Airway epithelial cell (primary cell): ENCODE data around the gene CIT. TPM values are rescaled to one million over a fixed set of nuclear protein-coding genes. Genes with fewer than 3 reads are reported as not detected.

Source experiments
- total RNA-seq: library from RNA; depleted of rRNA; stranded (reverse); fragments of >200 nt; gene quantifications from 2 replicates; pipeline ENCODE4 v1.2.3, GENCODE V29; 2015

The CIT gene, protein sequence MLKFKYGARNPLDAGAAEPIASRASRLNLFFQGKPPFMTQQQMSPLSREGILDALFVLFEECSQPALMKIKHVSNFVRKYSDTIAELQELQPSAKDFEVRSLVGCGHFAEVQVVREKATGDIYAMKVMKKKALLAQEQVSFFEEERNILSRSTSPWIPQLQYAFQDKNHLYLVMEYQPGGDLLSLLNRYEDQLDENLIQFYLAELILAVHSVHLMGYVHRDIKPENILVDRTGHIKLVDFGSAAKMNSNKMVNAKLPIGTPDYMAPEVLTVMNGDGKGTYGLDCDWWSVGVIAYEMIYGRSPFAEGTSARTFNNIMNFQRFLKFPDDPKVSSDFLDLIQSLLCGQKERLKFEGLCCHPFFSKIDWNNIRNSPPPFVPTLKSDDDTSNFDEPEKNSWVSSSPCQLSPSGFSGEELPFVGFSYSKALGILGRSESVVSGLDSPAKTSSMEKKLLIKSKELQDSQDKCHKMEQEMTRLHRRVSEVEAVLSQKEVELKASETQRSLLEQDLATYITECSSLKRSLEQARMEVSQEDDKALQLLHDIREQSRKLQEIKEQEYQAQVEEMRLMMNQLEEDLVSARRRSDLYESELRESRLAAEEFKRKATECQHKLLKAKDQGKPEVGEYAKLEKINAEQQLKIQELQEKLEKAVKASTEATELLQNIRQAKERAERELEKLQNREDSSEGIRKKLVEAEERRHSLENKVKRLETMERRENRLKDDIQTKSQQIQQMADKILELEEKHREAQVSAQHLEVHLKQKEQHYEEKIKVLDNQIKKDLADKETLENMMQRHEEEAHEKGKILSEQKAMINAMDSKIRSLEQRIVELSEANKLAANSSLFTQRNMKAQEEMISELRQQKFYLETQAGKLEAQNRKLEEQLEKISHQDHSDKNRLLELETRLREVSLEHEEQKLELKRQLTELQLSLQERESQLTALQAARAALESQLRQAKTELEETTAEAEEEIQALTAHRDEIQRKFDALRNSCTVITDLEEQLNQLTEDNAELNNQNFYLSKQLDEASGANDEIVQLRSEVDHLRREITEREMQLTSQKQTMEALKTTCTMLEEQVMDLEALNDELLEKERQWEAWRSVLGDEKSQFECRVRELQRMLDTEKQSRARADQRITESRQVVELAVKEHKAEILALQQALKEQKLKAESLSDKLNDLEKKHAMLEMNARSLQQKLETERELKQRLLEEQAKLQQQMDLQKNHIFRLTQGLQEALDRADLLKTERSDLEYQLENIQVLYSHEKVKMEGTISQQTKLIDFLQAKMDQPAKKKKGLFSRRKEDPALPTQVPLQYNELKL (N-terminal part only)
- total RNA-seq: 12.4 and 19.7 TPM in 2 replicates

GRCh38 chr12:119876761-119877638 lies at the start of gene CIT:
TSS of gene CIT (minus strand) at chr12:119877320. CDS start at chr12:119876168, 1,152 bp downstream.

DNA sequence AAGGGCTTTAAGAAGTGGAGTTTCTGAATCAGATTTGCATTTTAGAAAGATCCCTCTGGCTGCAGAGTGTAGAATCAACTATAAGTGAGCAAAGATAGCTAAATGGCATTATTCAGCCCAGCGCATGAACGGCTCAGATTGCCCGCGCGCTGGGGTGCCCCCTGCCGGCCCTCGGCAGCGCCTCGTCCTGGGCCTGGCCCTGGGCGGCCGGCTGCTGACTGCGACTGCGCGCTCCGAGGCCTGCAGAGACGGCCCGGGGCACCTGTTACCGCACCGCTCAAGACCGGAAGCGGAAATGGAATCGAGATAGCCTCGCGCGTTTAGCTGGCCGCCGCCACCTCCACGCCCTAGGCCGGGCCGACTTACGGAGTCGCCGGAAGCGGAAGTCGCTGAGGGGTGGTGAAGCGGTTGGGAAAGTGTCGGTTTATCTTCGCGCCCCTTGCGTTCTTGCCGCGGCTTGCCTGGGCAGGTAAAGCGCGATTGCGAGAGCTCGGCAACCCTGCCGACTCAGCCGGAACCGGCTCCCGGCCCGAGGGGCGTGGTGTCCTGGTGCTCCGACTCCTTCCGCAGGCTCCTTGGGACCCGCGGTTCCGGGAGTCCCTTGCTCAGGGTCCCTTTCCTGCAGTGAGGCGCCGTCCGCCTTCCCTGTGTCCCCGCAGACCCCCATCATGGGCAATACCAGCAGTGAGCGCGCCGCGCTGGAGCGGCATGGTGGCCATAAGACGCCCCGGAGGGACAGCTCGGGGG lies 209.4 kb downstream of the CIT start, which contains the start of gene PRKAB1:
TSS of gene PRKAB1 (plus strand) at position 557 of the 747 bp plus-strand sequence. CDS start at position 669, 112 bp downstream.

Other genes with a start within 250 kb of the CIT start
- 8.8 and 13.1 TPM in 2 replicates for gene PRKAB1, start 209.2 kb downstream of the CIT start, total RNA-seq
- gene BICDL1, start 111.9 kb upstream of the CIT start, total RNA-seq: 7.8 and 9.4 TPM in 2 replicates
- 20.8 and 27.3 TPM in 2 replicates for gene RAB35, start 239.4 kb upstream of the CIT start, total RNA-seq